GM19238 (cell line): ENCODE measurements around the gene DCXR.
A peak's percentile ranks its signal among the peaks of the same experiment; 100 is the strongest.
"Not testable (repeated sequence)": the region's sequence is repeated elsewhere in the genome, so short reads cannot be mapped to it uniquely, and the experiment has no call there.

Experiments
- DNase-seq: peaks from one replicate; pipeline ENCODE4 v3.0.0; 2011; ENCODE audit warnings: low spot score; ENCODE audit not compliant: insufficient read length

Gene DCXR

GRCh38 chr17:82039695-82040299, 2.3 kb upstream of the DCXR start:
- DNase-seq, result no peak

- DNase-seq, result not testable (repeated sequence)
These were observed 1.4 kb upstream of the DCXR start for GRCh38 chr17:82038796-82039409.

DNA sequence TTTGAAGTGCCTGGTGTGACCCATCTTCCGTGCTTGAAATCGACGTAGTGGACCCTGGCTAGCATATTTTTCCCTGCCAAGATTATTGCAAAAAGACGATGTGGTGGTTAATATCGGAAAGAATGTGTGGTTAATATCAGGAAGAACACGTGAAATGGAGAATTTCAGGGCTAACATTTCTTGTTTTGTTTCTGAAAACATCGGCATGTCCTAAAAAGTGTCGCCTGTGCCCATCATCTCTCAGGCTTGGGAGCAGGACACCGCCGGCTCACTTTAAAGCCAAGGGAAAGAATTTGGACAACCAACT, 345 bp upstream of the DCXR start:
- DNase-seq, result no peak

DNA sequence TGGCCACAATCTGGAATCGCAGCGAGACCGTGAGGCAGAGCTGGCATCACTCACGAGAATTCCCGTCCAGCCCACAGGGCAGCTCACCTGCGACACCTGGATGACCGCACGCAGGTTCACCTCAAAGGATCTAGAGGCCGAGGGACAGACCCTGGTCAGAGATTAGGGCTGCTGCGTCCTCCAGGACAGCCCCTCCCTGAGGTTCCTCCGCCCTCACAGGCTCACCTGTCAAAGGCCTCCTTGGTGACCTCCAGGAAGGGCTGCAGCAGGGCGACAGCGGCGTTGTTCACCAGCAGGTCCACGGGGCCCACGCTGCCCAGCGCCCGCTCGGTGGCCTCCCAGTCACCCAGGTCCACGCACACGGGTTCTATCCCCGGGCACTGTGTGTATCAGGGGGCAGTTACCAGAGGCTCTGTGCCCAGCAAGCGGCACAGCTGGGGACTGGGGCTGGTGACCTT, 834 bp downstream of the DCXR start:
- DNase-seq, result no peak

- no peak for DNase-seq
These were observed 1.4 kb downstream of the DCXR start for GRCh38 chr17:82035956-82036633.

DNA sequence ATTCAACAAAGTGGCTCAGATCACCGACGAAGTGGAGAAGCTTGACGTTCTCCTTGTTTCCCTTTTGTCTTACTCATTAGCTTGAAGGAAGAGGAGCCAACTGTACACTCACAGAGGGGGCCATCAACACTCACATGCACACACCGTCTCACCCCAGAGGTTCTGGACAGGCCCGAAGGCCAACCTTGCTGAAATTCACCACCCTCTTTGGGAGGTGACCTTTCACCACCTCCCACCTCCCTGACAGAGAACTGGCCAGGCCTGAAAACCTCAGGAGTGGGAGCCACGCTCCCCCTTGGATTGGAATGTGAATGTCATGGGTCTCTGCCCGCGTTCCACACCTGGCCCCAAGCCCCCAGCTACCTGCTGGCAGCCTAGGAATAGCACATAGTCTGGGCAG, 2.0 kb downstream of the DCXR start:
- no peak for DNase-seq

DNA sequence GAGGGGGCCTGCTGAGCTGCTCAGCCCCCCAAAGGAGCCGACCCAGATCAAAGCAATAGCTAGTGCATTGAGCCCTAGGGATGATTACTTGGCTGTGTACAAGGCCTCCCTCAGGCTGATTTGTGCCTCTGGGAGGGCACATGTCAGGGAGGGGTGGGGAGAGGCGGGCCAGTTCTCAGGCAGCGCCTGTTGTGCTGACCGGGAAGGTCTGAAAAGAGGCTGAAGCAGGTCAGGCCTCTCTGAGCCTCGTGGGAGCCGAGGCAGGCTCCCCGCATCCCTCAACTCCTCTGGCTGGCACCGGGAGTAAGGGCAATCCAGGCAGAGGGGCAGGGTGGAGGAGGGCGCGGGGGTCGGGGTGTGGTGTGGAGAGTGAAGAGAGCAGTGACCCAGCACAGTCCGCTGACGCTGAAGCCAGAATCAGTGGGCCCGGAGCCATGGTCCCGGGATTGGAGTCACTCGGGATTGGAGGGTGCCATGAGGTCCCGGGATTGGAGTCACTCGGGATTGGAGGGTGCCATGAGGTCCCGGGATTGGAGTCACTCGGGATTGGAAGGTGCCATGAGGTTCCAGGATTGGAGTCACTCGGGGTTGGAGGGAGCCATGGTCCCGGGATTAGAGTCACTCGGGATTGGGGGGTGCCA, 3.0 kb downstream of the DCXR start:
- DNase-seq, result no peak

- DNase-seq, result no peak
These were observed 4.0 kb downstream of the DCXR start for GRCh38 chr17:82033359-82034085.

DNA sequence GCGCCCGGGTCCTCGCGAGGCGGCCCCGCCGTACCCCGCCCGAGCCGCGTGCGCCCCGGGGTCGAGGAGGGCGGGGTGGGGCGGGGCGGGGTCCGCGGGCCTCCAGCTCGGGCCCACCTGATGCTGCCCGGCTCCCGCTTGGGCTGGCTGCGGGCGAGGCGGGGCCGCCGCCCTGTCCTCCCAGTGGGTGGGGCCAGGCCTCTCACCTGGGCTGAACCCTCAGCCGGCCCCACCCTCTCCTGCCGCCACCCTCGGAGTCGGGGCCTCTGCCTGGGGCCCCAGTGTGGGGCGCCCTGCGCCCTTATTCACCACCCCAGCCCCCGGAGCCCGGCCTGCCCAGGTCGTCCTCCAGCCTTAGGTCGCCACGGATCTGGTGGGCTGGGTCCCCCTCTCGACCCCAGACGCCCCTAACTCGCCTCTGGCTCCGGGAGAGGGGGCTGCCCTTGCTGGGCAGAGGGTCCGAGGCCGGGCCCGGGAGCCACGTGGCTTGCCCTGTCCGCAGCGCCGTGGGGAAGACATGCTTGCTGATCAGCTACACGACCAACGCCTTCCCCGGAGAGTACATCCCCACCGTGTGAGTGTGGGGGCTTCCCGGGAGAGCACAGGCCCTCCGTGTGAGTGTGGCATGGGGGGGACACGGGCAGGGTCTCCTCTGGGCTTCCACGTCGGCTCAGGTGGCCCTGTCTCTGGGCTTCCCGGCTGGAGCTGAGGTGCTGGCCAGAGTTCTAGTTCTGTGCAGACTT, 5.4 kb downstream of the DCXR start:
- DNase-seq, result no peak

- DNase-seq, result peak; percentile 60
These were observed 6.1 kb downstream of the DCXR start, which contains the start of gene RAC3 for GRCh38 chr17:82031303-82031884. TSS of gene RAC3 (plus strand) at chr17:82031678. CDS start at chr17:82031762, 84 bp downstream.

DNA sequence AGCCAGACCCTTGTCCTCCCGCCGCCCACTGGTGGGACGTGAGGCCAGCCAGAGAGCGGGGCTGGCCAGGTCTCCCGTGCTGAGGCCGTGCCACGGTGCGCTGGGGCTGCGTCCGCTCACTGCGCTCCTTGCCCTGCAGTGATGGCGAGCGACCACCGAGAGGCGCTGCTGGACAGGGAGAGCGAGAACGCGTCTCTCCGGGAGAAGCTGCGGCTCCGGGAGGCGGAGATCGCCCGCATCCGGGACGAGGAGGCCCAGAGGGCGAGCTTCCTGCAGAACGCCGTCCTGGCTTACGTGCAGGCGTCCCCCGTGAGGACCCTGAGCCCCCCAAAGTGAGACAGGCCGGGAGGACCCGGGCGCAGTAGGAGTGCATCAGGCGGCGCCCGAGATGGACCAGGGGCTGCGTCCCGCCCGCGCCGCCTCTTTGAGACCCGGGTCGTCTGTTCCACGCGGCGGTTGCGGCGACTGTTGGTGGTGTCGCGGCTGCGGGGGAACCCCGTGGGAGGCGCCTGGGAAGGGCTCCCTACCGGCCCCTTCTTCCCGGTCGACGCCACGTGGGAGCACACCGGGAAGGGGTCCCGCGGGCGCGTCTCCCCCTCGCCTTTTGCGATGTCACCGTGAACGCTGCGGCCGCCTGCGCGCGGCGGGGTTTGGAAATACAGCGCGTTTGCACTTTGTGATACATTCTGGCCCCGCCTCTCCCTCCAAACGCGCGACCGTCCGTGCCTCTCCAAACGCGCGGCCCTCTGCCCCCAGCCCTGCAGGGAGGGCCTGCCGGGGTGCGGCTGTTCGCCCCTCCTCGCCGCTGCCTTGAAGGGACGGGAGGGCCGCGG, 6.8 kb downstream of the DCXR start:
- peak; percentile 82 for DNase-seq

DNA sequence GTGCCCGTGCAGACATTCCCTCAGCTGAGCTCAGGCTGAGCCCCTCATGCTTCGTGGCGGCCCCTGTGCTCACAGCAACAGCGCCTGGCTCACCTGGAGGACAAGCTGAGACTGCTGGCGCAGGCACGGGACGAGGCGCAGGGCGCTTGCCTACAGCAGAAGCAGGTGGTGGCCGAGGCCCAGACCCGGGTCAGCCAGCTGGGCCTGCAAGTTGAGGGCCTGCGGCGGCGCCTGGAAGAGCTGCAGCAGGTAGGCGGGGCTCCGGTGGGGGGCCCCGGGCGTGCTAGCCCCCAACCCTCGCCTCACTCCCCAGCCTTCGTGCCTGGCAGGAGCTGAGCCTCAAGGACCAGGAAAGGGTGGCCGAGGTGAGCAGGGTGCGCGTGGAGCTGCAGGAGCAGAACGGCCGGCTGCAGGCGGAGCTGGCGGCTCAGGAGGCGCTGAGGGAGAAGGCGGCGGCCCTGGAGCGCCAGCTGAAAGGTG, 7.5 kb downstream of the DCXR start:
- no peak for DNase-seq

GRCh38 chr17:82029391-82029790, 8.1 kb downstream of the DCXR start:
- no peak for DNase-seq

DNA sequence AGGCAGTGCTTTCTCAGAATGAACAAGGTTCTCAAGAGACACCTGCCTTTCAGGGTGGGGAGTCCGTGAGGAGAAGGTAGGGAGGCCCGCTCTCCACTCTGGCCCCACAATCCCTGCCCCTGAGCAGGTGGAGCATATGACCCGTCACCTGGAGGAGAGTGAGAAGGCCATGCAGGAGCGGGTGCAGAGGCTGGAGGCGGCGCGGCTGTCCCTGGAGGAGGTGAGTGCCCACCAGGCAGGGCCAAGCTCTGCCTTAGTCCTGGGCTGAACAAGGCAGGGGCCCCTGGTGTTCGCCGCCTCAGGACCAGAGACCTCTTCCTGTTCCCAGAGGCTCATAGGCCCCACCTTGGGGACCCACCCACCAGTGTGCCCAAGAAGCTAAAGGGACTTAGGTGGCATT, 8.5 kb downstream of the DCXR start:
- DNase-seq, result no peak

GRCh38 chr17:82028246-82028645, 9.3 kb downstream of the DCXR start:
- DNase-seq, result no peak

GRCh38 chr17:82025401-82026107, 11.9 kb downstream of the DCXR start:
- no peak for DNase-seq

DNA sequence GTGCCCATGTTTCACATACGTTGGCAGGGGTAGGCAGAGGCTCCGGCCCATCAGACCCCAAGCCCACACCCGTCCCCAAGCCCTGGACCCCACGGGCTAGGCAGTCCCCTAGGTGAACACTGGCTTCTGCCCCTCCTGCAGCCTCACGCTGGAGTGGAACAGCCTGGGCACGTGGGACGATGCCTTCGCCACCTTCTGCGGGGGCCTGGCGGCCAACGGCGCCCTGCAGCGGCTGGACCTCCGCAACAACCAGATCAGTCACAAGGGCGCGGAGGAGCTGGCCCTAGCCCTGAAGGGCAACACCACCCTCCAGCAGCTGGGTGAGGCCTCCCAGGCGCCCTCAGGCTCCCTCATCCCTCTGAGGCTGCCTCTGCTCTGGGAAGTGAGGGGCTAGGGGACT, 12.6 kb downstream of the DCXR start:
- no peak for DNase-seq

GRCh38 chr17:82023447-82024241, 13.9 kb downstream of the DCXR start:
- DNase-seq, result peak; percentile 44
